Activated B cell treated with CpG ODN at 0.5 μM for 24 hours (primary cell): ENCODE measurements around the gene NPAS3. TPM values are rescaled to one million over a fixed set of nuclear protein-coding genes. Genes with fewer than 3 reads are reported as not detected.

Source experiments
- ATAC-seq: fragments of 200-7000 bp; cut with Tn5 transposase; one replicate; pipeline ENCODE4 v1.10.0; 2021; ENCODE audit warnings: low read depth, mild to moderate bottlenecking, moderate library complexity
- CTCF ChIA-PET: fragments of 350-600 bp; sonication (Branson Sonifier 250); formaldehyde crosslinking; loops from one replicate; lab custom pipeline; 2021; ENCODE audit warnings: antibody characterized with exemption; lab: Charles Lee
- POLR2A ChIA-PET: fragments of 350-600 bp; sonication (Branson Sonifier 250); formaldehyde crosslinking; loops from one replicate; lab custom pipeline; 2021; ENCODE audit warnings: antibody characterized with exemption; lab: Charles Lee
- DNase-seq: peaks from one replicate; pipeline ENCODE4 v3.0.0; 2022
- H3K27ac Mint-ChIP-seq: one replicate; pipeline ENCODE4 v1.8.0; 2020; ENCODE audit warnings: mixed read lengths
- H3K27me3 Mint-ChIP-seq: one replicate; pipeline ENCODE4 v1.8.0; 2021; ENCODE audit warnings: mixed read lengths
- H3K36me3 Mint-ChIP-seq: one replicate; pipeline ENCODE4 v1.8.0; 2021; ENCODE audit warnings: low read depth, mixed read lengths
- H3K4me1 Mint-ChIP-seq: one replicate; pipeline ENCODE4 v1.8.0; 2021; ENCODE audit warnings: mixed read lengths
- H3K4me3 Mint-ChIP-seq: one replicate; pipeline ENCODE4 v1.8.0; 2020; ENCODE audit warnings: mild to moderate bottlenecking, mixed read lengths
- H3K9me3 Mint-ChIP-seq: one replicate; pipeline ENCODE4 v1.8.0; 2020; ENCODE audit warnings: mixed read lengths
- intact Hi-C: fragments of 100-400 bp; cut with micrococcal nuclease; formaldehyde crosslinking; loops from one replicate; pipeline ENCODE4 v1.15.1; 2024
- total RNA-seq: library from RNA; stranded (reverse); gene quantifications from 2 replicates; pipeline ENCODE4 v1.2.3, GENCODE V29; 2022
- TF ChIP-seq, protein P1 (sequence below): fragments of 200-600 bp; IDR thresholded peaks from one replicate; pipeline ENCODE4 v1.8.0; 2022; ENCODE audit warnings: antibody characterized with exemption, mild to moderate bottlenecking

Gene NPAS3
- total RNA-seq, 1 donor from 2014 or later: not detected

DNA sequence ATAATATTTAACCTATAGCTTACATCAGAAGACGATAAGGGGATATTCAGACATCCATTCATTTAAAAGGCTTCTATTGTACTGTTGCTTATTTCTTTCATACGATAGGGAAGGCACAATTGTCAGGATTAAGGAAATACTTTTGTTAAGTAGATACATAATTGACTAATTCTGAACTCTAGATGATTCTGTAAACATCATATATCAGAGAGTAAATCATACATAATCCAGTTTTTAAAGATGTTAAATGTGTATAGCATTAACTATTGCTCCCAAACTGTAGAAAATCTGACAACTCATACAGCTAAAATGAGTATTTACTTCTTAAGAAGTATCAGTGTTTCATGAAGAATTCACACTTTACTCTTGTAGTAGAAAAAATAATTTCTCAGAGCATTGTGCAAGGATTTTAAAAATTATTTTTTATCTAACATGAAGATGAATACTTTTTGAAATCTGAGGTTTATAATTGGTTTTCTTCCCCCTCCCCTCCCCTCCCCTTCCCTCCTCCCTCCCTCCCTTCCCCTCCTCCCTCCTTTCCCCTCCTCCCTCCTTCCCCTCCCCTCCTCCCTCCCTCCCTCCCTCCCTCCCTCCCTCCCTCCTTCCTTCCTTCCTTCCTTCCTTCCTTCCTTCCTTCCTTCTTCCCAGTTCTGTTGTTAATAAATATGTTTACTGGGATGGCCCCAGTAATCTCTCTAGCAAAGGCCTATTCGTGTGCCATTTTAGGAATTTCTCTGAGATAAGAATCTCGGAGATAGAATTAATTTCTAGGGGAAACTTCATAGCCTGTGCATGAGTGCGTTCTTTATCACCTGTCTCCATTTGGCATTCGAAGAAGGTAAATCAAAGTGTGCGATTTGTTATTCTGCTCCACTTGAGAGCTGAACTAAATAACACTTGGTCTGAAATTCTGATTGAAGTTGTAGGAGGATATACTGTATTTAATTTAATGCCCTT, 2.3 kb downstream of the NPAS3 start:
- no peak for DNase-seq
- H3K9me3 Mint-ChIP-seq: no peaks in the 10 kb centered on the region

DNA sequence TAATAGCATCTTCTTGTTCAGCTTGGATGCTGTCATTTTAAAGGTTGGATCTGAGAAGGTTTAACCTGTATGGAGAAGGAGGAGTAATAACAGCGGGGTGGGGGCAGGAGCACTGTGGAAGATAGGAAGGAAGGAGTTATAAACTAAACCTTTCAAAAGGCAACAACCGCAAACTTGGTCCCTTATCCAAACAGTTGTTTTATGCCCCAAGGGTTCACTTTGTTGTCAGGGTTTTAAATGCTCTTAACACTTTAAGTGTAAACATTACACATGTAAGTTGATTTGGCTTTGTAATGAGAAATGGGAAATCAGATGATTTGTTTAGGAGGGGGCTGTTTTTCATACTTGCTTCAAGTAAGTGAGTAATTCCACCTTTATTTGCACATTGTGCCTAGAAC, 3.0 kb downstream of the NPAS3 start:
- intact Hi-C loops: no loop called here
- Mint-ChIP-seq H3K27me3 (peaks cover 34% of the 10 kb centered on the region), H3K9me3 (no peaks in the 10 kb centered on the region), H3K4me1 (peaks cover 15% of the 10 kb centered on the region), H3K4me3 (no peak overlapping the region), H3K27ac (no peak overlapping the region), H3K36me3 (no peaks in the 10 kb centered on the region)
- TF ChIP-seq, protein P1, sequence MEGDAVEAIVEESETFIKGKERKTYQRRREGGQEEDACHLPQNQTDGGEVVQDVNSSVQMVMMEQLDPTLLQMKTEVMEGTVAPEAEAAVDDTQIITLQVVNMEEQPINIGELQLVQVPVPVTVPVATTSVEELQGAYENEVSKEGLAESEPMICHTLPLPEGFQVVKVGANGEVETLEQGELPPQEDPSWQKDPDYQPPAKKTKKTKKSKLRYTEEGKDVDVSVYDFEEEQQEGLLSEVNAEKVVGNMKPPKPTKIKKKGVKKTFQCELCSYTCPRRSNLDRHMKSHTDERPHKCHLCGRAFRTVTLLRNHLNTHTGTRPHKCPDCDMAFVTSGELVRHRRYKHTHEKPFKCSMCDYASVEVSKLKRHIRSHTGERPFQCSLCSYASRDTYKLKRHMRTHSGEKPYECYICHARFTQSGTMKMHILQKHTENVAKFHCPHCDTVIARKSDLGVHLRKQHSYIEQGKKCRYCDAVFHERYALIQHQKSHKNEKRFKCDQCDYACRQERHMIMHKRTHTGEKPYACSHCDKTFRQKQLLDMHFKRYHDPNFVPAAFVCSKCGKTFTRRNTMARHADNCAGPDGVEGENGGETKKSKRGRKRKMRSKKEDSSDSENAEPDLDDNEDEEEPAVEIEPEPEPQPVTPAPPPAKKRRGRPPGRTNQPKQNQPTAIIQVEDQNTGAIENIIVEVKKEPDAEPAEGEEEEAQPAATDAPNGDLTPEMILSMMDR: no peak
- ChIA-PET POLR2A (no interaction called here), CTCF (no interaction called here)
- DNase-seq (no peak), ATAC-seq (no peak)

More for the DNA sequence above, 2.3 kb downstream of the NPAS3 start:
- TF ChIP-seq, protein P1: no peak
- POLR2A ChIA-PET: no interaction called here
- CTCF ChIA-PET: no interaction called here
- ATAC-seq: no peak
- no peaks in the 10 kb centered on the region for H3K36me3 Mint-ChIP-seq
- no peak overlapping the region for H3K27ac Mint-ChIP-seq
- peaks cover 15% of the 10 kb centered on the region for H3K4me1 Mint-ChIP-seq
- intact Hi-C loops: no loop called here
- H3K4me3 Mint-ChIP-seq: no peak overlapping the region
- H3K27me3 Mint-ChIP-seq: peaks cover 40% of the 10 kb centered on the region

DNA sequence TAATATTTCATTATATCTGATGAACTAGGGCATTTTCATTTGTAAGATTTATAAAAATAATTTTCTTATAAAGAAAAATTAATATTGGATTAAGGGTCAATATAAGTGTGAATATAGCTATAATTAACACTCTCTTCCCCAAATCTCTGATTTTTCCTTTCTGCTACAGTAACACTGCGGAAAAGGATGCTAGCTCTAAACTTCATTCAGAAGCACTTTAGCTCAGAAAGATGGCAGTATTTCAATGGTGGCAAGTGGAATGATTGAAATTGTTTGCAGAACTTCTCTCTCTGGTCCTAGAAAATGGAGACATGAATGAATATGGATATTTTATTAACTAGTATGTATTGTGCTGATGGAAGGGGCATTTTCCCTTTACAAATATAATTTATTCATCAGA, 8.4 kb downstream of the NPAS3 start:
- POLR2A ChIA-PET: no interaction called here
- TF ChIP-seq, protein P1: no peak
- ATAC-seq (no peak), DNase-seq (no peak)
- H3K36me3 Mint-ChIP-seq: no peaks in the 10 kb centered on the region
- no peak overlapping the region for H3K4me3 Mint-ChIP-seq
- H3K4me1 Mint-ChIP-seq: no peaks in the 10 kb centered on the region
- intact Hi-C loops: no loop called here
- peaks cover 21% of the 10 kb centered on the region for H3K27me3 Mint-ChIP-seq
- CTCF ChIA-PET: no interaction called here
- H3K27ac Mint-ChIP-seq: no peak overlapping the region
- H3K9me3 Mint-ChIP-seq: no peaks in the 10 kb centered on the region

DNA sequence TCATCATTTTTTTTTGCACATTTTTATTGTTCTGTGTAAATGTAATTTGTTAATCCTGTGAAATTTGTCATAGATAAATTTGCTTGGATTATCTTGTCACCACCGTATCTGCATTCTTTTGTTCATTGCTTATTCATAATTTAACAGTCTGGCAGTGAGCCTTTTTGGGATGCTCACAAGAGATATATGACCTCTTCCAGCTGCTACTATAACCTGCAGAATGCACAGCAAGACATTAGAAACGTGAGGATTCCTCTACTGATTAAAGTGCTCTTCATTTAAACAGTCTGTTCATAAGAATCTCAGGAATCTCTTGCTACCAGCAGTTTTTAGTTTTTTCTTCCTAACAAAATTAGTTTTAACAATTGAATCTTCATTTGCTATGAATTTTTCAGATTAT, 9.1 kb downstream of the NPAS3 start:
- Mint-ChIP-seq H3K27ac (no peak overlapping the region), H3K27me3 (peaks cover 17% of the 10 kb centered on the region), H3K9me3 (no peaks in the 10 kb centered on the region), H3K4me3 (no peak overlapping the region), H3K4me1 (no peaks in the 10 kb centered on the region), H3K36me3 (no peaks in the 10 kb centered on the region)
- DNase-seq (no peak), ATAC-seq (no peak)
- ChIA-PET CTCF (no interaction called here), POLR2A (no interaction called here)
- intact Hi-C loops: no loop called here
- TF ChIP-seq, protein P1: no peak

DNA sequence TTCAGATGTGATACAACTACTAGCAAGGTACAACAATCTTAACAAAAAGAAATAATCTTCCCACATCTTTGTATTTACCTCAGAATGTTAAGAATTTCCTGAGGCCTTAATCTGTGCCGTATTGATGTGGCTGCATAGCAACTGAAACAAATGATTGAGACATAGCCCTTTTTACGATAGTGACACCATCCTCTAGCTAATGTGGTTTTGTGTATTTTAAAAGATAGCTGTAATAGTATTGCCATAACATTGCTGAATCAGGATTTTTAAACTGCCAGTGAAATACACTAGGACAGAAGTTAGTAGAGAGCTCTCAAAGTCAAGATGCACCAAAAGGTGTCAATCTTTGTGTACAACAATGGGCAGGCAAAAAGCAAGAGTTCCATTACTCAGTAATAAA, 11.9 kb downstream of the NPAS3 start:
- Mint-ChIP-seq H3K36me3 (no peaks in the 10 kb centered on the region), H3K9me3 (no peaks in the 10 kb centered on the region), H3K4me3 (no peak overlapping the region), H3K27me3 (peaks cover 7% of the 10 kb centered on the region), H3K4me1 (no peaks in the 10 kb centered on the region), H3K27ac (no peak overlapping the region)
- intact Hi-C loops: no loop called here
- ChIA-PET POLR2A (no interaction called here), CTCF (no interaction called here)
- ATAC-seq (no peak), DNase-seq (no peak)
- TF ChIP-seq, protein P1: no peak
